Trophoblast cell (in vitro differentiated cells and primary cell): ENCODE measurements around the gene PISD.
"Not testable (repeated sequence)": the region's sequence is repeated elsewhere in the genome, so short reads cannot be mapped to it uniquely, and the experiment has no call there.

Source experiments
- DNase-seq, 2 donors: peaks; one replicate each; pipeline ENCODE4 v3.0.0-alpha.2; 2016
- H2AFZ ChIP-seq: 2 replicates; pipeline ENCODE4 v1.6.1; 2013; ENCODE audit warnings: low read length, moderate library complexity, mild to moderate bottlenecking; ENCODE audit not compliant: insufficient read depth, poor library complexity
- H2AK5ac ChIP-seq: 2 replicates; pipeline ENCODE4 v1.6.1; 2013; ENCODE audit warnings: mild to moderate bottlenecking, low read length
- H2BK120ac ChIP-seq: 2 replicates; pipeline ENCODE4 v1.6.1; 2013; ENCODE audit warnings: low read length, mild to moderate bottlenecking, moderate library complexity; ENCODE audit not compliant: insufficient read depth, poor library complexity
- H2BK12ac ChIP-seq: 2 replicates; pipeline ENCODE4 v1.6.1; 2013; ENCODE audit warnings: mild to moderate bottlenecking, low read length, moderate library complexity
- H2BK5ac ChIP-seq: 2 replicates; pipeline ENCODE4 v1.6.1; 2013; ENCODE audit warnings: low read length, low read depth, moderate library complexity, mild to moderate bottlenecking; ENCODE audit not compliant: poor library complexity
- H3K14ac ChIP-seq: 2 replicates; pipeline ENCODE4 v1.6.1; 2013; ENCODE audit warnings: mild to moderate bottlenecking, low read length
- H3K18ac ChIP-seq: 2 replicates; pipeline ENCODE4 v1.6.1; 2013; ENCODE audit warnings: mild to moderate bottlenecking, low read length
- H3K23ac ChIP-seq: 2 replicates; pipeline ENCODE4 v1.6.1; 2013; ENCODE audit warnings: low read length
- H3K27ac ChIP-seq: 2 replicates; pipeline ENCODE4 v1.5.1; 2013; ENCODE audit warnings: low read depth, mild to moderate bottlenecking, inconsistent platforms, low read length, moderate library complexity
- H3K27me3 ChIP-seq: 2 replicates; pipeline ENCODE4 v1.6.1; 2013; ENCODE audit warnings: inconsistent platforms, mild to moderate bottlenecking, low read length, moderate library complexity; ENCODE audit not compliant: insufficient read depth
- H3K36me3 ChIP-seq, 2 experiments: 1 replicate in 1 of 2; 2 replicates in 1 of 2; pipeline ENCODE4 v1.6.1; 2013; ENCODE audit warnings: low read length in 2 of 2, mild to moderate bottlenecking in 2 of 2, moderate library complexity in 1 of 2; ENCODE audit not compliant: insufficient read depth in 2 of 2, control insufficient read depth in 1 of 2
- H3K4ac ChIP-seq: 2 replicates; pipeline ENCODE4 v1.6.1; 2013; ENCODE audit warnings: low read depth, mild to moderate bottlenecking, low read length, moderate library complexity
- H3K4me1 ChIP-seq, 2 experiments: 1 replicate in 1 of 2; 2 replicates in 1 of 2; pipeline ENCODE4 v1.6.1; 2013; ENCODE audit warnings: low read length in 2 of 2, mild to moderate bottlenecking in 2 of 2, moderate library complexity in 1 of 2; ENCODE audit not compliant: insufficient read depth in 2 of 2, control insufficient read depth in 1 of 2
- H3K4me2 ChIP-seq: 2 replicates; pipeline ENCODE4 v1.6.1; 2013; ENCODE audit warnings: inconsistent platforms, mild to moderate bottlenecking, low read length, moderate library complexity
- H3K4me3 ChIP-seq: 2 replicates; pipeline ENCODE4 v1.5.1; 2013; ENCODE audit warnings: mild to moderate bottlenecking, low read depth, low read length, inconsistent platforms
- H3K79me1 ChIP-seq: one replicate; pipeline ENCODE4 v1.6.1; 2013; ENCODE audit warnings: low read length
- H3K79me2 ChIP-seq: 2 replicates; pipeline ENCODE4 v1.6.1; 2013; ENCODE audit warnings: low read length, mild to moderate bottlenecking; ENCODE audit not compliant: control insufficient read depth, insufficient read depth, poor library complexity
- H3K9ac ChIP-seq: 2 replicates; pipeline ENCODE4 v1.6.1; 2013; ENCODE audit warnings: mild to moderate bottlenecking, low read length
- H3K9me3 ChIP-seq: 2 replicates; pipeline ENCODE4 v1.6.1; 2013; ENCODE audit warnings: low read depth, mild to moderate bottlenecking, control low read depth, inconsistent platforms, low read length; ENCODE audit not compliant: insufficient read depth
- H4K12ac ChIP-seq: 2 replicates; pipeline ENCODE4 v1.6.1; 2013; ENCODE audit warnings: low read depth, mild to moderate bottlenecking, low read length, moderate library complexity
- H4K8ac ChIP-seq: 2 replicates; pipeline ENCODE4 v1.6.1; 2013; ENCODE audit warnings: low read depth, mild to moderate bottlenecking, low read length, moderate library complexity
- H4K91ac ChIP-seq: one replicate; pipeline ENCODE4 v1.6.1; 2013; ENCODE audit warnings: low read depth, mild to moderate bottlenecking, low read length, moderate library complexity
- WGBS: extraction: QIAGEN DNeasy Blood & Tissue Kit; methylation state at CpG from one replicate; pipeline ENCODE4 v1.1.7; 2013; ENCODE audit warnings: missing lambda C conversion rate; ENCODE audit not compliant: insufficient read length, insufficient coverage; ENCODE audit errors: extremely low coverage; 5-methylcytosine and 5-hydroxymethylcytosine counted together

Gene PISD

GRCh38 chr22:31595271-31595670 lies 66.7 kb downstream of the PISD start:
- H3K36me3 ChIP-seq, result no peaks in the 10 kb centered on the region
- H3K79me2 ChIP-seq, result no peaks in the 10 kb centered on the region
- no peak overlapping the region for H4K91ac ChIP-seq
- no peak overlapping the region for H2BK120ac ChIP-seq
- H3K4ac ChIP-seq, result no peak overlapping the region
- no peak overlapping the region for H4K8ac ChIP-seq
- H3K27ac ChIP-seq, result no peak overlapping the region
- H2AFZ ChIP-seq, result no peak overlapping the region
- H3K4me3 ChIP-seq, result no peak overlapping the region
- WGBS, result no CpG with 5 or more reads among the region's 2 CpGs
- no peak overlapping the region for H3K14ac ChIP-seq
- H2BK12ac ChIP-seq, result no peak overlapping the region
- H2BK5ac ChIP-seq, result no peak overlapping the region
- H3K9ac ChIP-seq, result no peak overlapping the region
- H3K4me1 ChIP-seq, result peaks cover 3 to 5% of the 10 kb centered on the region in 2 experiments
- DNase-seq, result no peak
- no peaks in the 10 kb centered on the region for H3K27me3 ChIP-seq
- no peak overlapping the region for H2AK5ac ChIP-seq
- no peak overlapping the region for H3K18ac ChIP-seq
- no peak overlapping the region for H3K4me2 ChIP-seq
- H4K12ac ChIP-seq, result no peak overlapping the region
- no peak overlapping the region for H3K23ac ChIP-seq
- H3K79me1 ChIP-seq, result peaks cover under 1% of the 10 kb centered on the region
- no peaks in the 10 kb centered on the region for H3K9me3 ChIP-seq

DNA sequence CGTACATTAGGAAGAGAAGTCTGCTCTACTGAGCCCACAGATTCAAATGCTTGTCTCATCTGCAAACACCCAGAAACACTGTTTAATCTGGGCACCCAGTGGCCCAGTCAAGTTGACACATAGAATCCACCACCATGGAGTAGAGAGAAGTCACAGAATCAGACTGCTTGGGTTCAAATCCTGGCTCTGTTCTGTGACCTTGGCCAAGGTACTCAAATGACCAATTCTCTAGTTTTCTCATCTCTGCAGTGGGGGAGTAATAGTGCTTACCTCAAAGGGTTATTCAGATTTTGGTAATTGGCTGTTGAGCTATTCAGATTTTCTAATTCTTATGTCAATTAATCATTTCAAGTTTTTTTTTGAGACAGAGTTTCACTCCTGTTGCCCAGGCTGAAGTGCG lies 71.9 kb downstream of the PISD start:
- H2AFZ ChIP-seq, H3K14ac ChIP-seq, H3K4me3 ChIP-seq, H4K12ac ChIP-seq, H4K91ac ChIP-seq, H2BK12ac ChIP-seq, H3K9me3 ChIP-seq, H3K18ac ChIP-seq, H3K36me3 ChIP-seq, H3K4me2 ChIP-seq, H4K8ac ChIP-seq, H3K79me1 ChIP-seq, H2BK5ac ChIP-seq, H3K27ac ChIP-seq, H2AK5ac ChIP-seq, H3K79me2 ChIP-seq, H3K9ac ChIP-seq, H3K4ac ChIP-seq, H3K23ac ChIP-seq, H3K27me3 ChIP-seq, H2BK120ac ChIP-seq, DNase-seq: not testable (repeated sequence)
- WGBS, result no CpG with 5 or more reads among the region's 2 CpGs
- peaks cover 9 to 14% of the 10 kb centered on the region in 2 experiments for H3K4me1 ChIP-seq

GRCh38 chr22:31588970-31589675 lies 72.9 kb downstream of the PISD start:
- Histone ChIP-seq H4K12ac (no peak overlapping the region), H2BK120ac (no peak overlapping the region), H2BK12ac (no peak overlapping the region), H3K36me3 (no peaks in the 10 kb centered on the region), H3K4me2 (no peak overlapping the region), H3K18ac (no peak overlapping the region), H2AK5ac (no peak overlapping the region), H3K4ac (no peak overlapping the region), H3K79me2 (no peaks in the 10 kb centered on the region), H3K27me3 (no peaks in the 10 kb centered on the region), H2BK5ac (no peak overlapping the region), H3K4me1 (peaks cover 9 to 14% of the 10 kb centered on the region in 2 experiments), H3K14ac (no peak overlapping the region), H3K23ac (no peak overlapping the region), H3K9me3 (no peaks in the 10 kb centered on the region), H4K8ac (no peak overlapping the region), H3K79me1 (peaks cover 2% of the 10 kb centered on the region), H2AFZ (no peak overlapping the region), H3K9ac (no peak overlapping the region), H3K27ac (peak overlapping the region; percentile 13), H3K4me3 (no peak overlapping the region), H4K91ac (no peak overlapping the region)
- WGBS, result no CpG with 5 or more reads among the region's 6 CpGs
- no peak for DNase-seq

DNA sequence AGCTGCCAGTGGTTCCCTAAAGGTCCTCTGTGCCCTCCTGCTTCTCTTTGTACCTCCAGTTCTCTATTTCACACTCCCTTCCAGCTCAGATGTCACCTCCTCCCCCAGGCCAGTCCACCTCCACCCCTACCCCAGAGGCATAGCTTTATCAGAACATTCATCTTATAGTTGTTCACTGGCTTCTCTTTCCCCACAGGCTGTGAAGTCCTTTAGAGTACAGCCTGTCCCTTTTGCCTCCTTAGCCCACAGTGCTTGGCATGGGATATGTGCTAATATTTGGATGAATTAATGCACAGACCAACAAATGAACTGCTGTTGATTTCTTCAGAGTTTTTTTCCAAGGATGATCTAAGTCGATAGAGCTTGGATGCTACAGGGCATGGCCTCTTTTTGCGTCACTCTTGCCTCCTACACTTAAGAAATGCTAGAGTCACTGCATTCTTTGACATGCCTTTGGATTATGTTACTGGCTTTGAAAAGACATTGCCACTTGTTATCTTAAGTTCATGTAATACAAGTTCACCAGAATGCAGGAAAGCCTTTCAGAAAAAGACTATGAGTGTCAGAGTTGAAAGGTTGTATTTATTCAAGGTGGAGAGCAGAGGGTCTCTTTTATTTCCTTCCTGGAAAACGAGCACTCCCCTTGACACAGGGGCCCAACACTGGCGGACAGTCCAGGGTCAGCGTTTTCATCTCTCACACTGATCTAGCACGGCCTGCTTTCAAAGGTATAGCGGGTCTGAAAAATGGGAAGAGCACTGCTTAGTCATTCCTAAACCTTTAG lies 75.7 kb downstream of the PISD start:
- Histone ChIP-seq H3K79me1 (peaks cover 2% of the 10 kb centered on the region), H3K18ac (no peak overlapping the region), H2BK120ac (peak overlapping the region; percentile 14), H3K4ac (no peak overlapping the region), H3K14ac (no peak overlapping the region), H3K27me3 (no peaks in the 10 kb centered on the region), H4K91ac (no peak overlapping the region), H3K23ac (no peak overlapping the region), H3K4me3 (no peak overlapping the region), H3K9me3 (no peaks in the 10 kb centered on the region), H3K4me1 (peaks cover 12 to 18% of the 10 kb centered on the region in 2 experiments), H3K27ac (peak overlapping the region; percentile 48), H2BK12ac (peak overlapping the region; percentile 41), H3K9ac (no peak overlapping the region), H4K12ac (no peak overlapping the region), H3K4me2 (no peak overlapping the region), H2BK5ac (no peak overlapping the region), H4K8ac (peak overlapping the region; percentile 59), H3K79me2 (no peaks in the 10 kb centered on the region), H2AK5ac (no peak overlapping the region), H2AFZ (no peak overlapping the region), H3K36me3 (no peaks in the 10 kb centered on the region)
- WGBS, result no CpG with 5 or more reads among the region's 7 CpGs
- DNase-seq, result peak; percentile 72 to 90
